HL-60 (cell line): ENCODE measurements around the gene OSBPL5.

Source experiments
- DNase-seq, 2 experiments: peaks; one replicate each; pipeline ENCODE4 v3.0.0-alpha.2; 2010 to 2020; ENCODE audit warnings: low read depth in 1 of 2, low spot score in 1 of 2
- H3K27ac ChIP-seq: fragments of 250-450 bp; sonication (Bioruptor Pico); replicated peaks from 2 replicates; pipeline ENCODE4 v1.5.1; 2020; ENCODE audit warnings: mild to moderate bottlenecking, moderate library complexity
- H3K27me3 ChIP-seq: fragments of 250-450 bp; sonication (Bioruptor Pico); 2 replicates; pipeline ENCODE4 v1.5.1; 2021; ENCODE audit warnings: mild to moderate bottlenecking, moderate library complexity; ENCODE audit not compliant: insufficient read depth, poor library complexity, severe bottlenecking
- H3K4me3 ChIP-seq: replicated peaks from 2 replicates; pipeline ENCODE4 v1.5.1; 2011; ENCODE audit warnings: mild to moderate bottlenecking, control low read depth, low read length; ENCODE audit not compliant: insufficient read depth
- GABPA ChIP-seq: IDR thresholded peaks from 2 replicates; pipeline ENCODE4 v1.6.1; 2012; ENCODE audit warnings: low read depth
- POLR2AphosphoS5 ChIP-seq: IDR thresholded peaks from 2 replicates; pipeline ENCODE4 v1.6.1; 2012; ENCODE audit warnings: low read depth
- SPI1 ChIP-seq: IDR thresholded peaks from 2 replicates; pipeline ENCODE4 v1.6.1; 2012; ENCODE audit warnings: low read depth, mild to moderate bottlenecking, borderline replicate concordance
- TF ChIP-seq, protein P1 (sequence below): IDR thresholded peaks from one replicate; pipeline ENCODE4 v1.5.1; 2011; ENCODE audit warnings: low read length, control low read depth, inconsistent platforms; ENCODE audit not compliant: insufficient read depth
- TF ChIP-seq, protein P2 (sequence below): IDR thresholded peaks from 2 replicates; pipeline ENCODE4 v1.6.1; 2012; ENCODE audit warnings: low read depth; ENCODE audit not compliant: insufficient replicate concordance

OSBPL5 gene

DNA sequence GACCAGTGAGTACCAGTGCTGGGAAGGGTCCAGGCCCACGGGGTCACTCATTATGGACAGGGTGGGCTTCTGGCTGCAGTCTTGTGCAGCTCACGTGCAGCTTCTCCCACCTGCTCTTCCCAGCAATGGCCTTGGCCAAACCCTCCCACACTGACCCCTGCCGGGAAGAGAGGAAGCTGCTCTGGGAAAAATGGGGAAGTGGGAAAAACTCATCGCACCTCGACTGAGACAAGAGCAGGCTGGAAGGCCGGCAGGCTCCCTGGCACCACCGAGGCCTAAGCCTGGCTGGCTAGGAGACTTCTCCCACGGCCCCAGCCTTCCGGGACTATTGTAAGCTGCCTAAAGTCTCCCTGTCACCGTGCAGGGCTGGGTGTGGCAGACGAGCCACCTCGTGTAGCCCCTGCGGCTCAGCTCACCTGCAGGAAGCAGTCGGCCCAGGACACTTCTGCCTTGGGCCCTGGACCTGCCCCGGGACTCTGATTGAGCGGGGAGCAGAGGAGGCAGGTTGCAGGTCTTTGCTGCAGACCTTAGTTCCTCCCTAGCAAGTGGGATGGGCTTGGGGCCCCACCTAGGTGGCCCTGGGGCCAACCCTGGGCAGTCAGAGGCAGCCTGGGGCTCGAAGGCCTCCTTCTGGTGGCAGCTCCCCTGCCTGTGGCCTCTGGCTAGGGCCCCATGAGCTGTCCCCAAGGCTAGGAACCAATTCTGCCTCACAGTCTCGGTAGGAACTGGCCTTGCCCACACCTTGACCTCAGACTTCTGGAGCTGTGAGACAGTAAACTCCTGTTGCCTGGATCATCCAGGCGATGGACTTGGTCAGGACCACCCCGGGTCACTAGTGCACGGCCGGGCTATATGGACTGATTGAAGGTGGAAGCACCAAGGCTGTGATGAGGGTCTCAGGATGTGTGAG is 30.4 kb upstream of the OSBPL5 start:
- peaks cover 3% of the 10 kb centered on the region for H3K27me3 ChIP-seq
- DNase-seq, result peak in 1 of 2 experiments; percentile 43
- no peak overlapping the region for H3K27ac ChIP-seq
- peak; percentile 96 for TF ChIP-seq SPI1
- TF ChIP-seq, protein P1, sequence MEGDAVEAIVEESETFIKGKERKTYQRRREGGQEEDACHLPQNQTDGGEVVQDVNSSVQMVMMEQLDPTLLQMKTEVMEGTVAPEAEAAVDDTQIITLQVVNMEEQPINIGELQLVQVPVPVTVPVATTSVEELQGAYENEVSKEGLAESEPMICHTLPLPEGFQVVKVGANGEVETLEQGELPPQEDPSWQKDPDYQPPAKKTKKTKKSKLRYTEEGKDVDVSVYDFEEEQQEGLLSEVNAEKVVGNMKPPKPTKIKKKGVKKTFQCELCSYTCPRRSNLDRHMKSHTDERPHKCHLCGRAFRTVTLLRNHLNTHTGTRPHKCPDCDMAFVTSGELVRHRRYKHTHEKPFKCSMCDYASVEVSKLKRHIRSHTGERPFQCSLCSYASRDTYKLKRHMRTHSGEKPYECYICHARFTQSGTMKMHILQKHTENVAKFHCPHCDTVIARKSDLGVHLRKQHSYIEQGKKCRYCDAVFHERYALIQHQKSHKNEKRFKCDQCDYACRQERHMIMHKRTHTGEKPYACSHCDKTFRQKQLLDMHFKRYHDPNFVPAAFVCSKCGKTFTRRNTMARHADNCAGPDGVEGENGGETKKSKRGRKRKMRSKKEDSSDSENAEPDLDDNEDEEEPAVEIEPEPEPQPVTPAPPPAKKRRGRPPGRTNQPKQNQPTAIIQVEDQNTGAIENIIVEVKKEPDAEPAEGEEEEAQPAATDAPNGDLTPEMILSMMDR, result no peak
- no peak overlapping the region for H3K4me3 ChIP-seq

DNA sequence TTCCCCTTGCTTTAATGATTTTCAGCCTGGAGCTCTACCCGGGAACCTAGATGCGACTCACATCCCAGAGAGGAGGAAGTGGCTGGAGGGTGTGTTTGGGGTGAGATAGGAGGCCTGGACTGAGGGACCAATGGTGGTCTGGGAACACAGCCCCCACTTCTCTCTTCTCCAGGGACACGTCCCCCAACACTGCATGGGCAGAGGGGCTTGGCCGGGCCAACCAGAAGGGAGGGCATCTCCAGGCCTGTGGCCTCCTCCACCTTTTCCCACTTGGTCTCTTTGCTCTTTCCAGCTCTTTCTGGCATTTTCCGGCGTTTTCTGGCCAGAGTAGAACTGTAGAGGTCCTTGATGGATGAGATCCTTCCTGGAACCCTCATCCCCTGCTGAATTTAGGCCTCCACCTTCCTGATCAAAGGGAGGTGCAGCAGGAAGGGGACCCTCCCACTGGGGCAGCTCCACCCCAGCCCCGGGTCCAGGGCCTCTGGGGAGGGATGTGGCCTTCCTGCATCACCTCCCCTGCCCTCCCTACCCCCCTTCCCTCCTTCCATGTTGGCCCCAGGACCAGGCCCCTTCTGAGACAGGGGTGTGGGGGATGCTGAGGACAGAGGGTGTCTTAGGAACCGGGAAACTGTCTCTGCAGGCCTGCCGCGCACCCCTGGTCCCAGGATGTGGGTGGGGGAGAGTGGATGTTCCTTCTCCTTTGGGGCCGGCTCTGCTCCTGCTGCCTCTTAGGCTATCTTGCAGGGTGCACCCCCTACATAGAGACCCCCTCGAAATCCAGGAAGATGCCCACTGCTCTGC is 29.1 kb upstream of the OSBPL5 start:
- Histone ChIP-seq H3K27ac (no peak overlapping the region), H3K4me3 (no peak overlapping the region), H3K27me3 (peaks cover 2% of the 10 kb centered on the region)
- TF ChIP-seq, protein P2, sequence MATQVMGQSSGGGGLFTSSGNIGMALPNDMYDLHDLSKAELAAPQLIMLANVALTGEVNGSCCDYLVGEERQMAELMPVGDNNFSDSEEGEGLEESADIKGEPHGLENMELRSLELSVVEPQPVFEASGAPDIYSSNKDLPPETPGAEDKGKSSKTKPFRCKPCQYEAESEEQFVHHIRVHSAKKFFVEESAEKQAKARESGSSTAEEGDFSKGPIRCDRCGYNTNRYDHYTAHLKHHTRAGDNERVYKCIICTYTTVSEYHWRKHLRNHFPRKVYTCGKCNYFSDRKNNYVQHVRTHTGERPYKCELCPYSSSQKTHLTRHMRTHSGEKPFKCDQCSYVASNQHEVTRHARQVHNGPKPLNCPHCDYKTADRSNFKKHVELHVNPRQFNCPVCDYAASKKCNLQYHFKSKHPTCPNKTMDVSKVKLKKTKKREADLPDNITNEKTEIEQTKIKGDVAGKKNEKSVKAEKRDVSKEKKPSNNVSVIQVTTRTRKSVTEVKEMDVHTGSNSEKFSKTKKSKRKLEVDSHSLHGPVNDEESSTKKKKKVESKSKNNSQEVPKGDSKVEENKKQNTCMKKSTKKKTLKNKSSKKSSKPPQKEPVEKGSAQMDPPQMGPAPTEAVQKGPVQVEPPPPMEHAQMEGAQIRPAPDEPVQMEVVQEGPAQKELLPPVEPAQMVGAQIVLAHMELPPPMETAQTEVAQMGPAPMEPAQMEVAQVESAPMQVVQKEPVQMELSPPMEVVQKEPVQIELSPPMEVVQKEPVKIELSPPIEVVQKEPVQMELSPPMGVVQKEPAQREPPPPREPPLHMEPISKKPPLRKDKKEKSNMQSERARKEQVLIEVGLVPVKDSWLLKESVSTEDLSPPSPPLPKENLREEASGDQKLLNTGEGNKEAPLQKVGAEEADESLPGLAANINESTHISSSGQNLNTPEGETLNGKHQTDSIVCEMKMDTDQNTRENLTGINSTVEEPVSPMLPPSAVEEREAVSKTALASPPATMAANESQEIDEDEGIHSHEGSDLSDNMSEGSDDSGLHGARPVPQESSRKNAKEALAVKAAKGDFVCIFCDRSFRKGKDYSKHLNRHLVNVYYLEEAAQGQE, result no peak
- TF ChIP-seq GABPA, result no peak
- TF ChIP-seq SPI1, result no peak
- TF ChIP-seq POLR2AphosphoS5, result no peak
- TF ChIP-seq, protein P1, result no peak
- no peak for DNase-seq

DNA sequence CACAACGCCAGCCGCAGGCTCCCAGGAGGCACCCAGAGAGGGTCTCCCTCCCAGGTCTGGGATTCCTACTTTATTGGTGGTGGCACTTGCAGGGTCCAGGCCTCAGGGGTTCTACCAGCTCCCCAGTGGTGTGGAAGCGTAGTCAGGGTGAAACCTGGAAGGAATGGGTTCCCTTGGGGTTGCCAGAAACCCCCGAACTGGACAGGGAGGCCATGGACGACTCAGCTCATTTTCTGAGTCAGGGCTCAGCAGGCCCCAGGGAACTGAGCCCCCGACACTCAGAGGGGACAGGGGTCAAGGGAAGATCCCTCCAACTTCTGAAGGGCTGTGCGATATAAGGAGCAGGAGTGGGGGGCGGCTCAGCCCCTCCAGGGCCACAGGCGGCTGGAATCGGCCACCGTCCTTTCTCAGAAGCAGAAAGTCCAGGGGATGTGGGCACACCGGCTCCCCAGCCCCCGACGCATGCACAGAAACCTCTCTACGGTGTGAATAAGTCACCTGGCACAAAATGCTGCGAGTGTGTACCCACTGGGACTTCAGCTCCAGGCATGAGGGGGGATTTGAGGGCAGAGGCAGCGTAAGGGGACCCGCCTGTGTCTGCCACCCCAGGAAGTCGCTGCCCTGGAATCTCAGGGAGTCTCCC is 28.4 kb upstream of the OSBPL5 start:
- no peak for DNase-seq
- no peak overlapping the region for H3K27ac ChIP-seq
- no peak overlapping the region for H3K4me3 ChIP-seq
- TF ChIP-seq, protein P2, result no peak
- TF ChIP-seq, protein P1, result no peak
- TF ChIP-seq GABPA, result no peak
- H3K27me3 ChIP-seq, result no peaks in the 10 kb centered on the region
